K562 (cell line): Measurements from ENCODE around the gene GZMH. TPM values are rescaled to one million over a fixed set of nuclear protein-coding genes. Genes with fewer than 3 reads are reported as not detected.

ENCODE experiments used
- ATAC-seq: fragments of 200-7000 bp; cut with Tn5 transposase; 3 replicates; pipeline ENCODE4 v1.9.1; 2020; ENCODE audit warnings: moderate library complexity
- BruUV-seq: library from RNA; stranded (reverse); fragments of 400-500 nt; replicated peaks from 2 replicates; lab custom pipeline; 2021; lab: Mats Ljungman, UMichigan
- CTCF ChIA-PET: fragments of 300-600 bp; formaldehyde crosslinking; extraction: SDS; loops from one replicate; lab custom pipeline; 2021; ENCODE audit warnings: low intra/inter-chr PET ratio; lab: Yijun Ruan, JAX
- POLR2A ChIA-PET: fragments of 300-600, 350-650 bp; sonication (Branson Sonifier 250); formaldehyde crosslinking; extraction: SDS; loops from one replicate; lab custom pipeline; 2021; ENCODE audit warnings: antibody characterized with exemption, inconsistent platforms; lab: Yijun Ruan, JAX
- DNase-seq, 4 experiments: peaks; one replicate each; pipeline versions ENCODE4 v3.0.0 to v3.0.0-alpha.2; 2011 to 2018; ENCODE audit warnings: low spot score in 3 of 4, mixed read lengths in 3 of 4; ENCODE audit errors: extremely low read depth in 1 of 4
- FAIRE-seq: peaks from 2 replicates; lab custom pipeline; 2011; peaks lifted over from hg19 to GRCh38; lab: Jason Lieb, UNC
- H2AFZ ChIP-seq: 2 replicates; pipeline ENCODE4 v1.6.0; 2011; ENCODE audit warnings: low read depth, low read length, control low read depth, inconsistent platforms
- H3K27ac ChIP-seq: fragments of 200-600 bp; 3 replicates; pipeline ENCODE4 v1.8.0; 2011; ENCODE audit warnings: low read depth, mild to moderate bottlenecking, control low read depth, inconsistent platforms, low read length, moderate library complexity, mixed read lengths; ENCODE audit errors: extremely low read depth
- H3K27me3 ChIP-seq, 2 experiments: fragments of 300-600 bp in 1 of 2; 2 replicates in 1 of 2; 3 replicates in 1 of 2; pipeline versions ENCODE4 v1.6.0 to v1.8.0; 2011; ENCODE audit warnings: inconsistent platforms in 2 of 2, low read length in 2 of 2, mild to moderate bottlenecking in 1 of 2, mixed read lengths in 1 of 2, moderate library complexity in 1 of 2; ENCODE audit not compliant: control insufficient read depth in 2 of 2, insufficient read depth in 2 of 2
- H3K36me3 ChIP-seq: fragments of 300-600 bp; 3 replicates; pipeline ENCODE4 v1.8.0; 2011; ENCODE audit warnings: mild to moderate bottlenecking, low read length, inconsistent platforms; ENCODE audit not compliant: control insufficient read depth, insufficient read depth
- H3K4me1 ChIP-seq, 2 experiments: fragments of 200-600 bp in 1 of 2; replicated peaks in 1 of 2; 2 replicates in 1 of 2; 3 replicates in 1 of 2; pipeline versions ENCODE4 v1.5.1 to v1.8.0; 2011; ENCODE audit warnings: inconsistent platforms in 2 of 2, low read length in 2 of 2, mild to moderate bottlenecking in 1 of 2, mixed read lengths in 1 of 2, moderate library complexity in 1 of 2; ENCODE audit not compliant: control insufficient read depth in 2 of 2, insufficient read depth in 2 of 2
- H3K4me2 ChIP-seq: 2 replicates; pipeline ENCODE4 v1.6.1; 2011; ENCODE audit warnings: low read length, control low read depth, inconsistent platforms, mixed read lengths; ENCODE audit not compliant: insufficient read depth
- H3K4me3 ChIP-seq: fragments of 200-600 bp; sonication (generic), shearing (Covaris generic); 2 replicates; pipeline ENCODE4 v1.5.1; 2016; ENCODE audit warnings: control low read depth, inconsistent platforms
- H3K79me2 ChIP-seq: fragments of 200-600 bp; 3 replicates; pipeline ENCODE4 v1.8.0; 2011; ENCODE audit warnings: low read length, inconsistent platforms; ENCODE audit not compliant: control insufficient read depth, insufficient read depth
- H3K9ac ChIP-seq, 2 experiments: 2 replicates each; pipeline versions ENCODE4 v1.6.0 to v1.6.1; 2011; ENCODE audit warnings: low read depth in 2 of 2, low read length in 2 of 2, control low read depth in 1 of 2, inconsistent platforms in 1 of 2, mild to moderate bottlenecking in 1 of 2, mixed read lengths in 1 of 2; ENCODE audit not compliant: insufficient read depth in 1 of 2
- H3K9me1 ChIP-seq: one replicate; pipeline ENCODE4 v1.6.0; 2011; ENCODE audit warnings: inconsistent platforms, mild to moderate bottlenecking, low read length, moderate library complexity; ENCODE audit not compliant: control insufficient read depth, insufficient read depth
- H3K9me3 ChIP-seq: replicated peaks from 2 replicates; pipeline ENCODE4 v1.5.1; 2011; ENCODE audit warnings: low read depth, low read length, inconsistent platforms; ENCODE audit not compliant: control insufficient read depth, insufficient read depth
- H4K20me1 ChIP-seq: replicated peaks from 2 replicates; pipeline ENCODE4 v1.6.1; 2011; ENCODE audit warnings: low read length, inconsistent platforms, mixed read lengths; ENCODE audit not compliant: control insufficient read depth, insufficient read depth
- BACH1 ChIP-seq: fragments of 200-800 bp; sonication (Bioruptor generic); IDR thresholded peaks from 2 replicates; pipeline ENCODE4 v1.6.1; 2016; ENCODE audit warnings: missing genetic modification characterization, missing compliant biosample characterization
- NR3C1 ChIP-seq: sonication (generic); formaldehyde crosslinking; IDR thresholded peaks from 2 replicates; pipeline ENCODE4 v1.8.1; 2022; ENCODE audit warnings: missing genetic modification reagents
- SREBF1 ChIP-seq: fragments of 150-350 bp; IDR thresholded peaks from 2 replicates; pipeline ENCODE4 v1.6.1; 2014; ENCODE audit warnings: antibody characterized with exemption, low read depth, low read length, borderline replicate concordance
- ZNF324 ChIP-seq: fragments of 250-450 bp; sonication (Bioruptor Pico); IDR thresholded peaks from 2 replicates; pipeline ENCODE4 v1.4.0; 2020; ENCODE audit warnings: mild to moderate bottlenecking
- WGBS: fragments of 100-300 bp; shearing (Covaris generic); methylation state at CpG from one replicate; pipeline ENCODE4 v1.1.6; 2016; ENCODE audit warnings: low coverage, mixed read lengths; ENCODE audit not compliant: insufficient coverage; ENCODE audit errors: missing lambda C conversion rate; 5-methylcytosine and 5-hydroxymethylcytosine counted together
- in situ Hi-C: fragments of 300-500 bp; cut with MboI; formaldehyde crosslinking; loops from 4 replicates; pipeline ENCODE4 v1.15.0; 2018; ENCODE audit warnings: inconsistent platforms, mixed read lengths
- intact Hi-C: fragments of 100-400 bp; cut with micrococcal nuclease; formaldehyde crosslinking; loops from 2 replicates; pipeline ENCODE4 v1.14.2; 2022
- polyA plus RNA-seq, 8 experiments: library from polyadenylated mRNA; depleted of rRNA in 4 of 8; stranded (reverse) in 5 of 8; unstranded in 3 of 8; fragments of >200 nt; fragmentation: Nextera tagmentation in 2 of 8; fragmentation: Illumina TruSeq in 1 of 8; extraction: Ambion mirVana in 2 of 8; extraction: Trizol in 1 of 8; gene quantifications; 2 replicates each; pipeline versions ENCODE4 v1.2.1 to v1.2.3, GENCODE V29; 2011 to 2014; ENCODE audit warnings: inconsistent platforms in 1 of 8, missing spikeins in 1 of 8
- total RNA-seq, 7 experiments: library from RNA; depleted of rRNA in 6 of 7; stranded (reverse); fragments of >200 nt in 6 of 7; fragmentation: Illumina TruSeq in 2 of 7; extraction: Trizol in 2 of 7; gene quantifications; 2 replicates each; pipeline versions ENCODE4 v1.2.1 to v1.2.3, GENCODE V29; 2011 to 2021; ENCODE audit warnings: low replicate concordance in 1 of 7
- TF ChIP-seq, protein P1 (sequence below): sonication (generic); formaldehyde crosslinking; IDR thresholded peaks from 2 replicates; pipeline ENCODE4 v1.8.1; 2022; ENCODE audit warnings: missing genetic modification reagents
- TF ChIP-seq, protein P2 (sequence below): fragments of 250-450 bp; sonication (Bioruptor Pico); IDR thresholded peaks from 2 replicates; pipeline ENCODE4 v1.5.1; 2021; ENCODE audit warnings: mild to moderate bottlenecking

The GZMH gene
- total and polyA plus RNA-seq, 9 of the 15 experiments (the other 6 are each of a cell fraction or from before 2014, with no cell fraction given): not detected

DNA sequence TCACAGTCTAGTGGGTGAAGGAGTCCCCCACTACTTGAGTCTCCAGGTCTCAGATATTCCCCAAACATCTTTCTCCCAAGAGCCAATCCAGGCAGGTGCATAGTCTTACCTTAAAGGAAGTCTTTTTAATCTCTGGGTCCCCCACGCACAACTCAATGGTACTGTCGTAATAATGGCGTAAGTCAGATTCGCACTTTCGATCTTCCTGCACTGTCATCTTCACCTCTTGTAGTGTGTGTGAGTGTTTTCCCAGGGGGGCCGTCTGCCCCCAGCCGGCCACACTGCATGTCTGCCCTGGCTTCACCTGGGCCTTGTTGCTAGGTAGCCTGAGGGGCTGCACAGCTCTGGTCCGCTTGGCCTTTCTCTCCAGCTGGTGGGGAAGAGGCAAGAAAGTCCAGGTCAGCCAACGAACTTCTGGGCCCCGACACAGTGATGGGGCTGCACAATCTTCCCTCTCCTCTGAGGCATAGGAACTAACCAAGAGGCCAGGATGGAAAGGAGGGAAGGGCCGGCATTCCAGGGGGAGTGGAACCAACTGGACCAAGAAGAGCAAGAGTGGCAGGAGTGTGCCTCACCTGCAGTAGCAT, 22.4 kb upstream of the GZMH start:
- Histone ChIP-seq H3K9me1 (no peaks in the 10 kb centered on the region), H3K27me3 (peaks cover 0 to 4% of the 10 kb centered on the region in 2 experiments; a peak in 1 of 5 replicates), H3K4me3 (no peak overlapping the region), H3K79me2 (no peaks in the 10 kb centered on the region), H3K9ac (no peak overlapping the region), H3K9me3 (no peaks in the 10 kb centered on the region), H4K20me1 (no peaks in the 10 kb centered on the region), H2AFZ (no peak overlapping the region), H3K4me2 (no peak overlapping the region), H3K4me1 (no peaks in the 10 kb centered on the region), H3K36me3 (no peaks in the 10 kb centered on the region), H3K27ac (no peak overlapping the region)
- FAIRE-seq (no peak), DNase-seq (no peak), ATAC-seq (peak; percentile 51)
- BruUV-seq: no TSS peak
- WGBS: 4% methylated on average over 8 of the region's 11 CpGs
- in situ Hi-C loops (no loop called here), intact Hi-C loops (no loop called here)
- TF ChIP-seq BACH1 (tag) (no peak), NR3C1 (CRISPR knock-in tag) (no peak), SREBF1 (no peak), ZNF324 (CRISPR knock-in tag) (no peak)
- TF ChIP-seq, protein P1, sequence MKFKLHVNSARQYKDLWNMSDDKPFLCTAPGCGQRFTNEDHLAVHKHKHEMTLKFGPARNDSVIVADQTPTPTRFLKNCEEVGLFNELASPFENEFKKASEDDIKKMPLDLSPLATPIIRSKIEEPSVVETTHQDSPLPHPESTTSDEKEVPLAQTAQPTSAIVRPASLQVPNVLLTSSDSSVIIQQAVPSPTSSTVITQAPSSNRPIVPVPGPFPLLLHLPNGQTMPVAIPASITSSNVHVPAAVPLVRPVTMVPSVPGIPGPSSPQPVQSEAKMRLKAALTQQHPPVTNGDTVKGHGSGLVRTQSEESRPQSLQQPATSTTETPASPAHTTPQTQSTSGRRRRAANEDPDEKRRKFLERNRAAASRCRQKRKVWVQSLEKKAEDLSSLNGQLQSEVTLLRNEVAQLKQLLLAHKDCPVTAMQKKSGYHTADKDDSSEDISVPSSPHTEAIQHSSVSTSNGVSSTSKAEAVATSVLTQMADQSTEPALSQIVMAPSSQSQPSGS: no peak
- TF ChIP-seq, protein P2, sequence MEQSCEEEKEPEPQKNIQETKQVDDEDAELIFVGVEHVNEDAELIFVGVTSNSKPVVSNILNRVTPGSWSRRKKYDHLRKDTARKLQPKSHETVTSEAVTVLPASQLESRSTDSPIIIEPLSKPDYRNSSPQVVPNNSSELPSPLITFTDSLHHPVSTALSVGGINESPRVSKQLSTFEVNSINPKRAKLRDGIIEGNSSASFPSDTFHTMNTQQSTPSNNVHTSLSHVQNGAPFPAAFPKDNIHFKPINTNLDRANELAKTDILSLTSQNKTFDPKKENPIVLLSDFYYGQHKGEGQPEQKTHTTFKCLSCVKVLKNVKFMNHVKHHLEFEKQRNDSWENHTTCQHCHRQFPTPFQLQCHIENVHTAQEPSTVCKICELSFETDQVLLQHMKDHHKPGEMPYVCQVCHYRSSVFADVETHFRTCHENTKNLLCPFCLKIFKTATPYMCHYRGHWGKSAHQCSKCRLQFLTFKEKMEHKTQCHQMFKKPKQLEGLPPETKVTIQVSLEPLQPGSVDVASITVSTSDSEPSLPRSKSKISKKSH: no peak
- CTCF ChIA-PET: no interaction called here
- POLR2A ChIA-PET: interaction anchor here (0.8 kb wide), 1 partner anchor 25 kb away, joined by 3 read pairs; no protein-coding TSS in a partner anchor
